GM12875 (cell line): ENCODE data around the gene MYH9.
"Not testable (repeated sequence)": the region's sequence is repeated elsewhere in the genome, so short reads cannot be mapped to it uniquely, and the experiment has no call there.

Source experiments
- H3K4me3 ChIP-seq: one replicate; pipeline ENCODE4 v1.5.1; 2011; ENCODE audit warnings: low read depth, low read length, control low read depth
- TF ChIP-seq, protein P1 (sequence below): IDR thresholded peaks from 2 replicates; pipeline ENCODE4 v1.5.1; 2011; ENCODE audit warnings: low read depth, mild to moderate bottlenecking, control low read depth, inconsistent platforms, low read length, moderate library complexity, borderline replicate concordance; ENCODE audit not compliant: insufficient read depth

The MYH9 gene

GRCh38 chr22:36252754-36253522, 134.8 kb downstream of the MYH9 start, which contains the start of gene APOL1:
Gene APOL1, plus strand, starts transcription at chr22:36253133. Its CDS starts 1,823 bp downstream, at chr22:36254956.
- TF ChIP-seq, protein P1, sequence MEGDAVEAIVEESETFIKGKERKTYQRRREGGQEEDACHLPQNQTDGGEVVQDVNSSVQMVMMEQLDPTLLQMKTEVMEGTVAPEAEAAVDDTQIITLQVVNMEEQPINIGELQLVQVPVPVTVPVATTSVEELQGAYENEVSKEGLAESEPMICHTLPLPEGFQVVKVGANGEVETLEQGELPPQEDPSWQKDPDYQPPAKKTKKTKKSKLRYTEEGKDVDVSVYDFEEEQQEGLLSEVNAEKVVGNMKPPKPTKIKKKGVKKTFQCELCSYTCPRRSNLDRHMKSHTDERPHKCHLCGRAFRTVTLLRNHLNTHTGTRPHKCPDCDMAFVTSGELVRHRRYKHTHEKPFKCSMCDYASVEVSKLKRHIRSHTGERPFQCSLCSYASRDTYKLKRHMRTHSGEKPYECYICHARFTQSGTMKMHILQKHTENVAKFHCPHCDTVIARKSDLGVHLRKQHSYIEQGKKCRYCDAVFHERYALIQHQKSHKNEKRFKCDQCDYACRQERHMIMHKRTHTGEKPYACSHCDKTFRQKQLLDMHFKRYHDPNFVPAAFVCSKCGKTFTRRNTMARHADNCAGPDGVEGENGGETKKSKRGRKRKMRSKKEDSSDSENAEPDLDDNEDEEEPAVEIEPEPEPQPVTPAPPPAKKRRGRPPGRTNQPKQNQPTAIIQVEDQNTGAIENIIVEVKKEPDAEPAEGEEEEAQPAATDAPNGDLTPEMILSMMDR, result no peak
- H3K4me3 ChIP-seq, result peak within 1 kb of the TSS; percentile 59

GRCh38 chr22:36251979-36252608, 135.7 kb downstream of the MYH9 start:
- not testable (repeated sequence) for H3K4me3 ChIP-seq

DNA sequence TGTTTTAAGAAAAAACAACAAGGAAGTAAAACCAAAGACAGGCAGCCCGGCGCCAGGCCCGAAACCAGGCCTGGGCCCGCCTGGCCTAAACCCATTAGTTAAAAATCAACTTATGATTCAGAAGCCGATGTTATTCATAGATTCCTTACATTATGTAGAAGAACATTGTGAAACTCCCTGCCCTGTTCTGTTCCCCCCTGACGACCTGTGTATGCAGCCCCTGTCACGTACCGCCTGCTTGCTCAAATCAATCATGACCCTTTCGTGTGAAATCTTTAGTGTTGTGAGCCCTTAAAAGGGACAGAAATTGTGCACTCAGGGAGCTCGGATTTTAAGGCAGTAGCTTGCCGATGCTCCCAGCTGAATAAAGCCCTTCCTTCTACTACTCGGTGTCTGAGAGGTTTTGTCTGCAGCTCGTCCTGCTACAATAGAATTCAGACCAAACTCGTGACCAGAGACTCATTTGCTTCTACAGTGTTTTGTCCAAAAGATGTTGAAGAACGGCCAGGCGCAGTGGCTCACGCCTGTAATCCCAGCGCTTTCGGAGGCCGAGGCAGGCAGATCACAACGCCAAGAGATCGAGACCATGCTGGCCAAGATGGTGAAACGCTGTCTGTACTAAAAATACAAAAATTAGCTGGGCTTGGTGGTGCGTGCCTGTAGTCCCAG, 137.3 kb downstream of the MYH9 start:
- H3K4me3 ChIP-seq, result not testable (repeated sequence)

- TF ChIP-seq, protein P1, result no peak
- no peak overlapping the region for H3K4me3 ChIP-seq
Measured at GRCh38 chr22:36249160-36249559, 138.6 kb downstream of the MYH9 start.

DNA sequence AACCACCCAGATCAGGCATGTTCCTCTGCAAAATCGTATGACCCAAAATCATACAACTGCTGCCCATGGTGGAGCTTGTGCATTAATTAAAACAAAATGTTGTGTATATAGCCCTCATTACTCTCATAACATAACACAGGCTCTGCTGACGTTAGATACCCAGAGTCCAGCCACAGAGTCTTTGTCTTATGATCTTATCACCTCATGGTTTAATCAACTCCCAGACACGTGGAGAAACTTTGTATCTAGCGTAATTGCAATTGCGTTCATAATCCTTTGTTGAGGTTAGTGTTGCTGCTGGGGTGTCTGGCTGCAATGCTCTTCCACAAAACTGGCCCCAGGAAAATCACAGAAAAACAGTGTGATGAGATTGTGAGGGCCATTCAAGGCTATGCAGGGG, 139.8 kb downstream of the MYH9 start:
- no peak overlapping the region for H3K4me3 ChIP-seq
- TF ChIP-seq, protein P1, result no peak

DNA sequence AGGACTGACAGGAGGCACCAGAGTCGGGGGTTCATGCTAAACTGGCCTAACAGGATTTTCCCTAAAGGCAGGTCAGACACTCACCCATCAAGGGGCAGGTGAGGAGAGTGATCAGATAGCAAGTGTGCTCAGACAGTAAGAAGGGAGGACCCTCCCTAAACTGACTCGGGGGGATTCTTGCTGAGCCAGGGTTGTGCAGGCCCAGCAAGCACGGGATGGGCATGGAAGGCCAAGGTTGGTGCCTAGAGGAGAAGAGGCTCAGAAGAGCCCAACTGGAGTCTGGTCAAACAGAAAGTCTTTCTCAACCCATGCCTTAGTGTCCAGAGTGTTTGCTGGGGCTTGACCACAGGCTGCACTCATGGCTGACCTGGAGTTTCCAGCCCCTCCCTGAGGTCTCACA, 141.0 kb downstream of the MYH9 start:
- TF ChIP-seq, protein P1, result no peak
- H3K4me3 ChIP-seq, result no peak overlapping the region

- no peak overlapping the region for H3K4me3 ChIP-seq
- TF ChIP-seq, protein P1, result no peak
Measured at GRCh38 chr22:36245805-36246356, 141.9 kb downstream of the MYH9 start.
